RWPE1 (cell line): ENCODE results near the gene SLC17A5.

Source experiments
- CTCF ChIA-PET: fragments of 350-600 bp; sonication (Branson Sonifier 250); formaldehyde crosslinking; extraction: SDS; loops from one replicate; lab custom pipeline; 2021; lab: Yijun Ruan, JAX
- POLR2A ChIA-PET: fragments of 400-600 bp; formaldehyde crosslinking; extraction: SDS; loops from one replicate; lab custom pipeline; 2020; ENCODE audit warnings: antibody characterized with exemption; ENCODE audit not compliant: low non-redundant PET; lab: Yijun Ruan, JAX
- DNase-seq: peaks from one replicate; pipeline ENCODE4 v3.0.0; 2012; ENCODE audit warnings: low spot score
- H3K27ac ChIP-seq: fragments of 450-650 bp; 2 replicates; pipeline ENCODE4 v1.5.1; 2017
- CTCF ChIP-seq: fragments of 450-650 bp; conservative IDR thresholded peaks from 2 replicates; pipeline ENCODE4 v1.5.1; 2017; ENCODE audit warnings: low read depth, mild to moderate bottlenecking

Gene SLC17A5

GRCh38 chr6:73586416-73586974 lies 67.3 kb downstream of the SLC17A5 start:
- POLR2A ChIA-PET = no interaction called here
- H3K27ac ChIP-seq = peak overlapping the region; percentile 78
- CTCF ChIA-PET = interaction anchor here (0.8 kb wide), 1 partner anchor 9 kb away, joined by 3 read pairs; no protein-coding TSS in a partner anchor
- no peak for TF ChIP-seq CTCF
- DNase-seq = no peak

GRCh38 chr6:73585566-73586415 lies 68.0 kb downstream of the SLC17A5 start:
- ChIA-PET CTCF (no interaction called here), POLR2A (no interaction called here)
- peak; percentile 56 for DNase-seq
- H3K27ac ChIP-seq = peak overlapping the region; percentile 78
- no peak for TF ChIP-seq CTCF

GRCh38 chr6:73581293-73581692 lies 72.5 kb downstream of the SLC17A5 start:
- no peak for DNase-seq
- H3K27ac ChIP-seq = peak overlapping the region; percentile 99
- ChIA-PET POLR2A (no interaction called here), CTCF (no interaction called here)
- TF ChIP-seq CTCF = no peak

GRCh38 chr6:73580247-73581149 lies 73.3 kb downstream of the SLC17A5 start:
- peak overlapping the region; percentile 99 for H3K27ac ChIP-seq
- CTCF ChIA-PET = interaction anchor here (0.6 to 1.2 kb wide), 3 partner anchors 25 to 29 kb away, joined by 3 to 6 read pairs (median 3); no protein-coding TSS in a partner anchor
- peak; percentile 54 for TF ChIP-seq CTCF
- POLR2A ChIA-PET = interaction anchor here (0.6 to 1.1 kb wide), 4 partner anchors 56 to 60 kb away, joined by 3 to 11 read pairs (median 4); partner anchors contain the start of gene EEF1A1
- peak; percentile 86 for DNase-seq

GRCh38 chr6:73579851-73580246 lies 73.9 kb downstream of the SLC17A5 start:
- POLR2A ChIA-PET = interaction anchor here (0.6 to 1.1 kb wide), 4 partner anchors 56 to 192 kb away, joined by 3 to 11 read pairs (median 4); partner anchors contain the start of gene EEF1A1
- H3K27ac ChIP-seq = peak overlapping the region; percentile 99
- TF ChIP-seq CTCF = no peak
- peak; percentile 29 for DNase-seq
- CTCF ChIA-PET = interaction anchor here (0.5 to 1.2 kb wide), 6 partner anchors 14 to 170 kb away, joined by 3 to 6 read pairs (median 4); no protein-coding TSS in a partner anchor
